NB4 (cell line): ENCODE results near the gene UHRF2.

Experiments used
- CTCF ChIP-seq: IDR thresholded peaks from one replicate; pipeline ENCODE4 v1.5.1; 2012; ENCODE audit warnings: low read depth, low read length
- MAX ChIP-seq: IDR thresholded peaks from 2 replicates; pipeline ENCODE4 v1.6.1; 2011; ENCODE audit warnings: low read depth, low read length
- MYC ChIP-seq: IDR thresholded peaks from 2 replicates; pipeline ENCODE4 v1.6.1; 2011; ENCODE audit warnings: low read depth, low read length
- POLR2A ChIP-seq: IDR thresholded peaks from 2 replicates; pipeline ENCODE4 v1.6.1; 2011; ENCODE audit warnings: mild to moderate bottlenecking; ENCODE audit not compliant: insufficient read length; ENCODE audit errors: extremely low read depth

- TF ChIP-seq CTCF (no peak), POLR2A (no peak), MAX (no peak), MYC (no peak)
Measured at GRCh38 chr9:6489099-6489498, 76.1 kb downstream of the UHRF2 start.
